Activated CD4-positive, alpha-beta T cell treated with anti-CD3 and anti-CD28 coated beads, Interleukin-10, Interleukin-2, amounts not matched to agents 100 ng/mL and 50 ng/mL, durations not matched to agents 16 hours and 8 hours (primary cell): ENCODE results near the gene STPG1.
A peak's percentile ranks its signal among the peaks of the same experiment; 100 is the strongest.

Experiments
- DNase-seq: peaks from one replicate; pipeline ENCODE4 v3.0.0-alpha.2; 2020

The STPG1 gene

DNA sequence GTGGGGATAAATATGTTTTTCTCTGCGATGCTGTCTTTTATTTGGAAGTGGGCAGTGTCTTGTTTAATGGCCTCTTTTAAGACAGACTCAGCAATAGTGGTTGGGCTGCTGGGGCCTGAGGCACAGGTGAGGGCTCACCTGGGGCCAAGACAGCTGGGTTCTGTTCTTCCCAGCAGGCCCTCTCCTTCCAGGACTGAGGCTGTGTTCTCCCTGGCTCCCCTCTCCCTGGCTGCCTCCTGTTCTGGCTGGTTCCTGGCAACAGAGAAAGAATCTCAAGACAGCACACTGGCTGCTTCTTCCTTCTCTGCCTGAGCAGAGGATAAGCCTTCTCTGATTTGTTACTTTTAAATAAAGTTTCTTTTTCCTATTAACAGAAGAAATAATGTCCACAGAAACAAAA is 101.8 kb downstream of the STPG1 start:
- no peak for DNase-seq

DNA sequence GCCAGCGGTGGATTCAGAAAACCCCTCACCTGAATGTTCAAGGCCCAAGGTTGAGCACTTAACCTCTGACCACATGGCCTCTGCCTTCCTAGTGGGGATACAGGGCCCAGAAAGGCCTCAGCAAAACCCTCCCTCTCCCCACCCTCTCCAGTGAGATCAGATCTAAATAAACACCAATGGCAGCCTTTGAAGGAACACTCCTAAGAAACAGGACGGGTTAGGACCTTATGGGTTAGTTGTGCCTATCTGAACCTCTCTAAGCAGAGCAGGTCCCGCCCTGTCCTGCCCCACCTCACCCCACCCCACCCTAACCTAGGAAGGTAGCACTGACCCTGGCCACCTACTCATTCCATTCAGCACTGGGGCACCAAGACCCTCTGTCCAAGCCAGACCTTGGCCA is 102.3 kb downstream of the STPG1 start:
- DNase-seq: no peak

- peak; percentile 45 for DNase-seq
These were observed 103.7 kb downstream of the STPG1 start for GRCh38 chr1:24309762-24310485.

DNA sequence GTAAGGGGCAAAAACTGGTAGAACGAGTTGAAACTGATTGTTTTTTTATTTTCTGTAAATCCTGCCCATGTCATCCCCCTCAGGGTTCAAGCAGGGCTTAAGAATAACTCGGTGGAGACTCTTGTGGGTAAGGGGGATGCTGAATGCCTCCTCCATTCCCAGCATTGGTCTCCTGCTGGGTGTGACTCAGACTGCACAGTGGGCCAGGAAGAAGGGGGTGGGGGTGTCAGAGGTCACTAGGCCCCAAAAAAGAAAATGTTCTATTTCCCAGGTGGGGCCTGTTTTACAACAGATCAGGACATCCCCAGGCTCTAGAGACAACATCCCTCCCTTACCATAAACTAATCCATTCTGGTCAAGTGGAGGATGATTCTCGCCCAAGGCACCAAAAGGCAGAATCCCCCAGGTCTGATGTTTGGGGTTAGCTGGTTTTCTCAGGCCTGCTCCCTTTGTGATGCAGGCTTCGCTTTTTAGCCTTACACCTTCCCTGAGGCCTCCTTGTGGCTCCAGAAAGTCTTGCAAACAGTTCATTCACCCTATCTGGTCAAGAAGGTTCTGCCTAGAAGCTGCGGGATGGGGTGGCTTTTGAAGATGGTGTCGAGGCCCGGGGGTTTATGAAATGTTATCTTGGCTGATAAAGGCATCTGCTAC is 105.1 kb downstream of the STPG1 start:
- DNase-seq: no peak
